ENCODE measurements around the gene PSMD13. TPM values are rescaled to one million over a fixed set of nuclear protein-coding genes. Genes with fewer than 3 reads are reported as not detected.
A peak's percentile ranks its signal among the peaks of the same experiment; 100 is the strongest.

PSMD13 gene
- total RNA-seq, 1 experiment from 2014 or later: 92.7 TPM

DNA sequence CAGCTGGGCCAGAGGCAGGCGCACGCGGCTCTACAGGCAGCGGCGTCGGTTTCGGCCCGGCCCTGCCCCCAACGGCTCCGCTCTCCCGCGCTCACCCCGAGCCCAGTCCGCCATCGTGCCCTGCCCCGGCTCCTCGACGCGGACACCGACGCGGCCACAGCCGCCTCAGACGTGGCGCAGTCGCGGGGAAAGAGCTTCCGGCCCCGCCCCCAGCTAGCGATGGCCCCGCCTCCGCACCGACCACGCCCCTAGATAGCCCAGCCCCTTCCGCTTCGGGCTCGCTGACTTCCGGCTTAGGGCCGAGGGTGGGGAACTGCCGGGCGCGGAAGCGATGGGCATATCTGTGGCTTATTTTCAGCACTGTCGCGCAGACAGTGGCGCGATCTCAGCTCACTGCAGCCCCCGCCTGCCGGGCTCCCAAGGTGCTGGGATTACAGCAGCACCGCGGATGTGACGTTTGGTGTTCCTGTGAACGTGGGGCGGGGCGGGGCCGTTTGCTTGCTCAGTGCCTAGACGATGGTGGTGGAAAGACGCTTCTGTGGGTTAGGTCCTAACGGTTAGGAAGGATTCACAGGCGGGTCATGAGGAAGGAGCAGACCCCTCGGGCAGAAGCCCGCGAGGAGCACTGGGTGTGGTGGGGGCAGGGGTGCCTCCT lies 29.4 kb upstream of the PSMD13 start, which contains the start of the genes BET1L and RIC8A:
BET1L (minus strand) TSS at position 192 of the 655 bp plus-strand sequence; CDS start at position 114, 78 bp downstream.
RIC8A (plus strand) TSS at position 501 of the 655 bp plus-strand sequence. CDS start 1,147 bp downstream, outside the sequence.
- DNase-seq: peak; percentile 99
- H4K20me1 ChIP-seq (ENCODE audit: insufficient read depth, low read depth, low read length): peaks cover 29% of the 10 kb centered on the region
- H2AFZ ChIP-seq (ENCODE audit: low read length): 0 out of 2 replicates have a peak within 1 kb of the TSS, but pooled peaks have one; percentile 33
- H3K4me2 ChIP-seq (ENCODE audit: low read depth, low read length, poor library complexity, severe bottlenecking): peak within 1 kb of the TSS; percentile 95
- H3K9ac ChIP-seq (ENCODE audit: low read length): peak within 1 kb of the TSS; percentile 98
- H3K27me3 ChIP-seq (ENCODE audit: low read length): no peaks in the 10 kb centered on the region
- peaks cover 57% of the 10 kb centered on the region for H3K79me2 ChIP-seq (ENCODE audit: low read length)
- H3K4me1 ChIP-seq (ENCODE audit: low read length): peaks cover 23% of the 10 kb centered on the region
- H3K36me3 ChIP-seq (ENCODE audit: insufficient read depth, low read length): peaks cover 19% of the 10 kb centered on the region
- H3K9me3 ChIP-seq (ENCODE audit: low read length): no peaks in the 10 kb centered on the region
- H3K9me2 ChIP-seq (replicated peaks; ENCODE audit: insufficient read depth, low read length): no peaks in the 10 kb centered on the region
- peak within 1 kb of the TSS; percentile 92 for H3K4me3 ChIP-seq (ENCODE audit: low read length)
- H3K27ac ChIP-seq (ENCODE audit: low read length): peak within 1 kb of the TSS; percentile 90

DNA sequence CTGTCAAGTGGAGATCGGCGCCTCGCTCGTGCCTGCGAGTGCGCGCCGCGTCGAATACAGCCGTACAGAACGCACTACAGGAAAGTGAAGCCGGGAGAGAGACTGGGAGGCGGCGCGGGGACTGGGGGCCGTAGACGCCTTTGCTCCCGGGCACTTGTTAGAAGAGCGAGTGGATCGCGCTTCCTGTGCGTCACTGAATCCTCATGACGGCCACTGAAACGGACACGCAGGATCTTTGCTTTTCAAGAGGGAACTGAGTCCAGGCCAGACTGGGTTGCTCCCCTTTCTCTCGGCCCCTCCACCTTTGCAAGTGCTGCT lies 29.0 kb upstream of the PSMD13 start:
- Histone ChIP-seq H3K4me1 (ENCODE audit: low read length) (peaks cover 23% of the 10 kb centered on the region), H3K9ac (ENCODE audit: low read length) (peak overlapping the region; percentile 98), H3K79me2 (ENCODE audit: low read length) (peaks cover 57% of the 10 kb centered on the region), H3K4me2 (ENCODE audit: low read depth, low read length, poor library complexity, severe bottlenecking) (peak overlapping the region; percentile 95), H3K9me2 (replicated peaks; ENCODE audit: insufficient read depth, low read length) (no peaks in the 10 kb centered on the region), H3K36me3 (ENCODE audit: insufficient read depth, low read length) (peaks cover 19% of the 10 kb centered on the region), H3K9me3 (ENCODE audit: low read length) (no peaks in the 10 kb centered on the region), H3K27ac (ENCODE audit: low read length) (peak overlapping the region; percentile 90), H2AFZ (ENCODE audit: low read length) (no peak overlapping the region), H4K20me1 (ENCODE audit: insufficient read depth, low read depth, low read length) (peaks cover 29% of the 10 kb centered on the region), H3K4me3 (ENCODE audit: low read length) (peak overlapping the region; percentile 92), H3K27me3 (ENCODE audit: low read length) (no peaks in the 10 kb centered on the region)
- DNase-seq: no peak

DNA sequence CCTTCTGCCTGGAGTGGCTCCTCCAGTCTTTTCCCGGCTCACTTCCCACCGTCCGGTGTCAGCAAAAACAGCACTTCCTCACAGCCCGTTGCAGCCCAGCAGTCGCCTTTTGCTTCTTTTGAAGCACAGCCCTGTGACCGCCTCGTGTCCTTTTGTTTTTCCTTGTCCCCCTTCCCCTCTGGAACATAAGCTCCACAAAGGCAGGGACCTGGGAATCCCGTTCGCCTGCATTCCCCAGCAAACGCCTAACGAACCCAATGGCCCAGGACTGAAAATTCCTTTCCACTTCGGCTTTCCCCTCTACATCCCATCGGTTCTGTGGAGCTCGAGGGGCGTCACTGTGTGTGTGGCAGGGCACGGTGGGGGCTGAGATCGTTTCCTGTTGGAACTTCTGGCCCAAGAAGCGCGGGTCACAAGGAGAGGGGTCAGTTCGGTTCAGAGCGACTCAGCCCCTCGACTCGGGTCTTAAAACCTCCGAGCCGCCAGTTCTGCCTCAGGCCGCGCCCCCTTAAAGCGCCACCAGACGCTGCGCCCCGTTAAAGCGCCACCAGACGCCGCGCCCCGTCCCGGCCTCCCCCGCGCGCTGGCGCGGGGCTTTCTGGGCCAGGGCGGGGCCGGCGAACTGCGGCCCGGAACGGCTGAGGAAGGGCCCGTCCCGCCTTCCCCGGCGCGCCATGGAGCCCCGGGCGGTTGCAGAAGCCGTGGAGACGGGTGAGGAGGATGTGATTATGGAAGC lies 28.4 kb upstream of the PSMD13 start:
- peak; percentile 95 for DNase-seq
- Histone ChIP-seq H3K9ac (ENCODE audit: low read length) (peak overlapping the region; percentile 98), H4K20me1 (ENCODE audit: insufficient read depth, low read depth, low read length) (peaks cover 29% of the 10 kb centered on the region), H3K36me3 (ENCODE audit: insufficient read depth, low read length) (peaks cover 22% of the 10 kb centered on the region), H2AFZ (ENCODE audit: low read length) (0 out of 2 replicates have a peak overlapping the region, but pooled peaks have one; percentile 33), H3K4me2 (ENCODE audit: low read depth, low read length, poor library complexity, severe bottlenecking) (peak overlapping the region; percentile 95), H3K79me2 (ENCODE audit: low read length) (peaks cover 57% of the 10 kb centered on the region), H3K9me2 (replicated peaks; ENCODE audit: insufficient read depth, low read length) (no peaks in the 10 kb centered on the region), H3K27me3 (ENCODE audit: low read length) (no peaks in the 10 kb centered on the region), H3K9me3 (ENCODE audit: low read length) (no peaks in the 10 kb centered on the region), H3K4me1 (ENCODE audit: low read length) (peaks cover 23% of the 10 kb centered on the region), H3K27ac (ENCODE audit: low read length) (peak overlapping the region; percentile 90), H3K4me3 (ENCODE audit: low read length) (peak overlapping the region; percentile 92)

DNA sequence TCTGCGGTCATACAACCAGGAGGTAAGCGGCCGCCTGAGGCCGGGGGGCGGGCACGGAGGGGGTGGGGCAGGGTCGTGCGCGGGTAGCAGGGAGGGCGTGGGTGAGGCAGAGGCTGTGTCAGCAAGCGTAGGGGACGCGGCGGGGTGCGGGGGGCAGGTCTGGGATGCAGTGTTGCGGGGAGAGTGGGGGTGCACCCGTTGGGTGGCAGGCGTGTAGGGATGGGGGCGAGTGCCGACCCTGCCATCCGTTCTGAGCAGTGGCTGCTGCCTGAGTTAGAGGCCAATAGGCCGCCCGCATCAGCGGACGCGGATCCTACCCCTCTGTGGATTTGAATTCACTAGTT lies 27.9 kb upstream of the PSMD13 start:
- H3K36me3 ChIP-seq (ENCODE audit: insufficient read depth, low read length): peaks cover 23% of the 10 kb centered on the region
- peak overlapping the region; percentile 95 for H3K4me2 ChIP-seq (ENCODE audit: low read depth, low read length, poor library complexity, severe bottlenecking)
- H3K4me3 ChIP-seq (ENCODE audit: low read length): peak overlapping the region; percentile 92
- H3K9me3 ChIP-seq (ENCODE audit: low read length): no peaks in the 10 kb centered on the region
- peaks cover 57% of the 10 kb centered on the region for H3K79me2 ChIP-seq (ENCODE audit: low read length)
- H3K9me2 ChIP-seq (replicated peaks; ENCODE audit: insufficient read depth, low read length): no peaks in the 10 kb centered on the region
- peaks cover 29% of the 10 kb centered on the region for H4K20me1 ChIP-seq (ENCODE audit: insufficient read depth, low read depth, low read length)
- peak overlapping the region; percentile 98 for H3K9ac ChIP-seq (ENCODE audit: low read length)
- no peak overlapping the region for H2AFZ ChIP-seq (ENCODE audit: low read length)
- peaks cover 23% of the 10 kb centered on the region for H3K4me1 ChIP-seq (ENCODE audit: low read length)
- DNase-seq: no peak
- H3K27me3 ChIP-seq (ENCODE audit: low read length): no peaks in the 10 kb centered on the region
- H3K27ac ChIP-seq (ENCODE audit: low read length): peak overlapping the region; percentile 90; the same call in 1 of the 2 replicates

DNA sequence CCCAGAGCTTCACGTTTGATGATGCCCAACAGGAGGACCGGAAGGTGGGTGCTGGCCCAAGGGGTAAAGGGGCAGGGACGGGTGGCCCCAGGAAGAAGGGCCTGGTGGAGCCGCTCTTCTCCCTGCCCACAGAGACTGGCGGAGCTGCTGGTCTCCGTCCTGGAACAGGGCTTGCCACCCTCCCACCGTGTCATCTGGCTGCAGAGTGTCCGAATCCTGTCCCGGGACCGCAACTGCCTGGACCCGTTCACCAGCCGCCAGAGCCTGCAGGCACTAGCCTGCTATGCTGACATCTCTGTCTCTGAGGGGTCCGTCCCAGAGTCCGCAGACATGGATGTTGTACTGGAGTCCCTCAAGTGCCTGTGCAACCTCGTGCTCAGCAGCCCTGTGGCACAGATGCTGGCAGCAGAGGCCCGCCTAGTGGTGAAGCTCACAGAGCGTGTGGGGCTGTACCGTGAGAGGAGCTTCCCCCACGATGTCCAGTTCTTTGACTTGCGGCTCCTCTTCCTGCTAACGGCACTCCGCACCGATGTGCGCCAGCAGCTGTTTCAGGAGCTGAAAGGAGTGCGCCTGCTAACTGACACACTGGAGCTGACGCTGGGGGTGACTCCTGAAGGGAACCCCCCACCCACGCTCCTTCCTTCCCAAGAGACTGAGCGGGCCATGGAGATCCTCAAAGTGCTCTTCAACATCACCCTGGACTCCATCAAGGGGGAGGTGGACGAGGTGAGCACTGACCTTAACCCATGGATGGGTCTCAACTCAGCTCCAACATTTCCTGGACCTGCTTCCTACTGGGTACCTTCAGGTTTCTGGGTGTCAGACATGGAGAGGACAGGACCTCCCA lies 27.3 kb upstream of the PSMD13 start:
- Histone ChIP-seq H3K36me3 (ENCODE audit: insufficient read depth, low read length) (peaks cover 24% of the 10 kb centered on the region), H2AFZ (ENCODE audit: low read length) (no peak overlapping the region), H3K79me2 (ENCODE audit: low read length) (peaks cover 57% of the 10 kb centered on the region), H3K9me2 (replicated peaks; ENCODE audit: insufficient read depth, low read length) (no peaks in the 10 kb centered on the region), H3K9ac (ENCODE audit: low read length) (peak overlapping the region; percentile 98), H4K20me1 (ENCODE audit: insufficient read depth, low read depth, low read length) (peaks cover 29% of the 10 kb centered on the region), H3K4me1 (ENCODE audit: low read length) (peaks cover 23% of the 10 kb centered on the region), H3K9me3 (ENCODE audit: low read length) (no peaks in the 10 kb centered on the region), H3K27ac (ENCODE audit: low read length) (no peak overlapping the region; the same call in 1 of the 2 replicates), H3K4me2 (ENCODE audit: low read depth, low read length, poor library complexity, severe bottlenecking) (peak overlapping the region; percentile 95), H3K4me3 (ENCODE audit: low read length) (peak overlapping the region; percentile 92), H3K27me3 (ENCODE audit: low read length) (no peaks in the 10 kb centered on the region)
- DNase-seq: no peak

DNA sequence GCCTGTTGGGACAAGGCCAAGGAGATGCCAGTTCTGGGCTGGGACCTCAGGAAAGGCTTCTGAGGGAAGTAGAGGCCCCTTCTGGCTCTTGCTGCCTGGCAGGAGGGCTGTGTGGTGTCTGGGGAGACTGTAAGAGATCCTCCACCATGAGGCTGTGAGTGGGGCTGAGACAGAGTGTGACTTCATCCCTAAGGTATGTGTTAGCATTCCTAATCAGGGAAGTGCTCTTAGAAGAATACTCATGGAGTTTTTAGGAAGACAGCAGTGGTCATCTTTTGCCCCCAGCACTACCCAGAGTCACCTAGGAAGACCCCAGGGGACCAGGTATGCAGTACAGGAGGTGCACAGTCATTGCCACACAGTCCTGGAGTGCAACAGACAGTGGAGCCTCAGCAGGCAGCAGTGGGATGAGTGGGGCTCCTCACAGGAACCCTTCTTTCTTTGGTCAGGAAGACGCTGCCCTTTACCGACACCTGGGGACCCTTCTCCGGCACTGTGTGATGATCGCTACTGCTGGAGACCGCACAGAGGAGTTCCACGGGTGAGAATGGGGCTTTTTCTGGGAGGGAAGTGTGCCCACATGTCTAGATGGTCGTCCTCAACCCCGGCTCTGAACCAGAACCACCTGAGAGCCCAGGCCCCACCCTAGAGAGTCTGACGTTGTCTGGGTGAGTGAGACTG lies 26.5 kb upstream of the PSMD13 start:
- Histone ChIP-seq H3K4me1 (ENCODE audit: low read length) (peaks cover 23% of the 10 kb centered on the region), H3K79me2 (ENCODE audit: low read length) (peaks cover 57% of the 10 kb centered on the region), H3K4me3 (ENCODE audit: low read length) (peak overlapping the region; percentile 92; the same call in 1 of the 2 replicates)

DNA sequence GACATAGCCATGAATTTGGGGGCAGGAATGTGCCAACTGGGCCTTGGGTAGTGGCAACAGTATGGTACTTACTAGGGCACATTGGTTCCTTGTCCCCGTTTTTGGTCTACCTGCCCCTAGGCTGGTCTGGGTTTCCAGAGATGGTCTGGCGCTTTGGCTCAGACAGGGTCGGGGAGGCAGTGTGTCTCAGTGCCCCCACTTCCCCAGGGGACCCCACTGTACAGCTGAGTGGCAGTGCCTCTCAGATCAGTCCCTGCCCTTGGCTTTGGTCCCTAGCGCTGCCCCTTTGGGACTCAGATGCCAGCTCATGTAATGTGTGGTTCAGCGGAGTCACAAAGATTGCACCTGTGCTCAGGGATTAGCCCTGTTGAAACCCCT lies 26.0 kb upstream of the PSMD13 start:
- H2AFZ ChIP-seq (ENCODE audit: low read length): no peak overlapping the region
- H3K79me2 ChIP-seq (ENCODE audit: low read length): peaks cover 52% of the 10 kb centered on the region
- DNase-seq: no peak
- H3K4me1 ChIP-seq (ENCODE audit: low read length): peaks cover 22% of the 10 kb centered on the region
- no peak overlapping the region for H3K9ac ChIP-seq (ENCODE audit: low read length)
- H3K9me3 ChIP-seq (ENCODE audit: low read length): no peaks in the 10 kb centered on the region
- no peaks in the 10 kb centered on the region for H3K27me3 ChIP-seq (ENCODE audit: low read length)
- H3K4me3 ChIP-seq (ENCODE audit: low read length): no peak overlapping the region
- H3K36me3 ChIP-seq (ENCODE audit: insufficient read depth, low read length): peaks cover 25% of the 10 kb centered on the region
- H3K9me2 ChIP-seq (replicated peaks; ENCODE audit: insufficient read depth, low read length): no peaks in the 10 kb centered on the region
- no peak overlapping the region for H3K4me2 ChIP-seq (ENCODE audit: low read depth, low read length, poor library complexity, severe bottlenecking)
- H4K20me1 ChIP-seq (ENCODE audit: insufficient read depth, low read depth, low read length): peaks cover 24% of the 10 kb centered on the region
- H3K27ac ChIP-seq (ENCODE audit: low read length): no peak overlapping the region

More for the DNA sequence above, 26.5 kb upstream of the PSMD13 start:
- Histone ChIP-seq H3K36me3 (ENCODE audit: insufficient read depth, low read length) (peaks cover 28% of the 10 kb centered on the region), H2AFZ (ENCODE audit: low read length) (no peak overlapping the region), H3K9ac (ENCODE audit: low read length) (peak overlapping the region; percentile 98), H4K20me1 (ENCODE audit: insufficient read depth, low read depth, low read length) (peaks cover 27% of the 10 kb centered on the region), H3K9me3 (ENCODE audit: low read length) (no peaks in the 10 kb centered on the region), H3K27me3 (ENCODE audit: low read length) (no peaks in the 10 kb centered on the region), H3K9me2 (replicated peaks; ENCODE audit: insufficient read depth, low read length) (no peaks in the 10 kb centered on the region), H3K27ac (ENCODE audit: low read length) (no peak overlapping the region), H3K4me2 (ENCODE audit: low read depth, low read length, poor library complexity, severe bottlenecking) (peak overlapping the region; percentile 95)
- DNase-seq: no peak
